ENCODE results near the gene MSMP. TPM values are rescaled to one million over a fixed set of nuclear protein-coding genes. Genes with fewer than 3 reads are reported as not detected.
A peak's percentile ranks its signal among the peaks of the same experiment; 100 is the strongest.

MSMP gene
- total and polyA plus RNA-seq, 9 of the 15 experiments (the other 6 are each of a cell fraction or from before 2014, with no cell fraction given) = 0.60 TPM; not detected in 8

DNA sequence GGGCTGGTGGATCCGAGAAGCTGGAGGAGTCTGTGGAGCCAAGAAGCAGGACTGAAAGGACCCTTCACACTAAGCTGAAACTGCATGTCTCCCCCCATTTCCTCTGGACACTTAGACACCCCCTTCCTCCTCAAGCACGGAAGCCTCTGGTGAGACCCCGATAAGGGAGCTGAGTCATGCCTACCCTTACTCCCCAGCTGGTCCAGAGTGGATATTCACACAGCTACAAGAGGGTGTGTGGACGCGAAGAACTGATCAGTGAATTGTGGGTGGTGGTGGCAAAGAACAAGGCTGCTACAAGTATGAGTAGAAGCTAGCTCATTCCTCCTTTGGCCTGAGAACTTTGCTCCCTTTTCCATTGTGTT is 26.4 kb downstream of the MSMP start (continued):
- TF ChIP-seq, protein P1, sequence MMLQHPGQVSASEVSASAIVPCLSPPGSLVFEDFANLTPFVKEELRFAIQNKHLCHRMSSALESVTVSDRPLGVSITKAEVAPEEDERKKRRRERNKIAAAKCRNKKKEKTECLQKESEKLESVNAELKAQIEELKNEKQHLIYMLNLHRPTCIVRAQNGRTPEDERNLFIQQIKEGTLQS (IDR thresholded peaks at IDR 0.05) = peak; percentile 49
- TF ChIP-seq, protein P1 (CRISPR knock-in tag; conservative IDR thresholded peaks at IDR 0.05) = no peak
- TF ChIP-seq ZFP36 (IDR thresholded peaks at IDR 0.05; ENCODE audit: low read depth, low read length, partially characterized antibody) (no peak), HDAC8 (tag; IDR thresholded peaks at IDR 0.05) (no peak), NFYB (IDR thresholded peaks at IDR 0.05; ENCODE audit: extremely low read depth, insufficient read length) (no peak), HDAC3 (IDR thresholded peaks at IDR 0.05; ENCODE audit: borderline replicate concordance, partially characterized antibody) (no peak), RUNX1 (IDR thresholded peaks at IDR 0.05; ENCODE audit: low read depth) (no peak), ADNP (tag; IDR thresholded peaks at IDR 0.05) (no peak), ZBTB7A (IDR thresholded peaks at IDR 0.05; ENCODE audit: borderline replicate concordance, control insufficient read depth, low read depth, low read length) (peak; percentile 77; the same call in 1 of the 2 replicates), SIN3B (IDR thresholded peaks at IDR 0.05; ENCODE audit: low read depth) (no peak), XRCC5 (IDR thresholded peaks at IDR 0.05; ENCODE audit: low read depth, low read length) (no peak), ESRRA (IDR thresholded peaks at IDR 0.05; ENCODE audit: borderline replicate concordance, low read depth) (no peak), RAD51 (IDR thresholded peaks at IDR 0.05; ENCODE audit: borderline replicate concordance, low read depth) (no peak), POLR2AphosphoS5 (IDR thresholded peaks at IDR 0.05; ENCODE audit: control insufficient read depth, insufficient read depth, low read depth, low read length) (peak; percentile 60; the same call in 1 of the 2 replicates), SRSF3 (IDR thresholded peaks at IDR 0.05; ENCODE audit: insufficient read depth, low read length) (no peak), ZNF282 (CRISPR knock-in tag; IDR thresholded peaks at IDR 0.05) (no peak), TFAP4 (CRISPR knock-in tag; IDR thresholded peaks at IDR 0.05; ENCODE audit: borderline replicate concordance) (peak; percentile 83), ZNF174 (CRISPR knock-in tag; IDR thresholded peaks at IDR 0.05) (no peak), SMARCE1 (IDR thresholded peaks at IDR 0.05) (peak; percentile 44; the same call in 1 of the 2 replicates), NFE2 (IDR thresholded peaks at IDR 0.05; ENCODE audit: low read depth) (peak; percentile 81), GABPB1 (CRISPR knock-in tag; IDR thresholded peaks at IDR 0.05) (no peak), ZZZ3 (IDR thresholded peaks at IDR 0.05) (no peak), EWSR1 (IDR thresholded peaks at IDR 0.05; ENCODE audit: borderline replicate concordance, low read depth, partially characterized antibody) (no peak), ILF3 (IDR thresholded peaks at IDR 0.05; ENCODE audit: borderline replicate concordance) (no peak), PTBP1 (IDR thresholded peaks at IDR 0.05; ENCODE audit: low read depth, low read length) (no peak), XRCC4 (IDR thresholded peaks at IDR 0.05; ENCODE audit: extremely low read depth, insufficient read depth, insufficient read length) (no peak), ZNF24 (IDR thresholded peaks at IDR 0.05) (no peak), BCOR (IDR thresholded peaks at IDR 0.05) (no peak)
- TF ChIP-seq, protein P2, sequence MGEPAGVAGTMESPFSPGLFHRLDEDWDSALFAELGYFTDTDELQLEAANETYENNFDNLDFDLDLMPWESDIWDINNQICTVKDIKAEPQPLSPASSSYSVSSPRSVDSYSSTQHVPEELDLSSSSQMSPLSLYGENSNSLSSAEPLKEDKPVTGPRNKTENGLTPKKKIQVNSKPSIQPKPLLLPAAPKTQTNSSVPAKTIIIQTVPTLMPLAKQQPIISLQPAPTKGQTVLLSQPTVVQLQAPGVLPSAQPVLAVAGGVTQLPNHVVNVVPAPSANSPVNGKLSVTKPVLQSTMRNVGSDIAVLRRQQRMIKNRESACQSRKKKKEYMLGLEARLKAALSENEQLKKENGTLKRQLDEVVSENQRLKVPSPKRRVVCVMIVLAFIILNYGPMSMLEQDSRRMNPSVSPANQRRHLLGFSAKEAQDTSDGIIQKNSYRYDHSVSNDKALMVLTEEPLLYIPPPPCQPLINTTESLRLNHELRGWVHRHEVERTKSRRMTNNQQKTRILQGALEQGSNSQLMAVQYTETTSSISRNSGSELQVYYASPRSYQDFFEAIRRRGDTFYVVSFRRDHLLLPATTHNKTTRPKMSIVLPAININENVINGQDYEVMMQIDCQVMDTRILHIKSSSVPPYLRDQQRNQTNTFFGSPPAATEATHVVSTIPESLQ (CRISPR knock-in tag; IDR thresholded peaks at IDR 0.05) = no peak

Measured in K562 (cell line).